Stimulated activated CD8-positive, alpha-beta memory T cell treated with anti-CD3 and anti-CD28 coated beads, Interleukin-12 subunit alpha, Interleukin-12 subunit beta, amount 100 ng/mL, for 1 hour (primary cell): ENCODE data around the gene MED20.

Source experiments
- DNase-seq: peaks from one replicate; pipeline ENCODE4 v3.0.0-alpha.2; 2020; ENCODE audit warnings: low read depth

MED20 gene

GRCh38 chr6:41901882-41902519 lies 18.9 kb downstream of the MED20 start:
- peak; percentile 21 for DNase-seq

DNA sequence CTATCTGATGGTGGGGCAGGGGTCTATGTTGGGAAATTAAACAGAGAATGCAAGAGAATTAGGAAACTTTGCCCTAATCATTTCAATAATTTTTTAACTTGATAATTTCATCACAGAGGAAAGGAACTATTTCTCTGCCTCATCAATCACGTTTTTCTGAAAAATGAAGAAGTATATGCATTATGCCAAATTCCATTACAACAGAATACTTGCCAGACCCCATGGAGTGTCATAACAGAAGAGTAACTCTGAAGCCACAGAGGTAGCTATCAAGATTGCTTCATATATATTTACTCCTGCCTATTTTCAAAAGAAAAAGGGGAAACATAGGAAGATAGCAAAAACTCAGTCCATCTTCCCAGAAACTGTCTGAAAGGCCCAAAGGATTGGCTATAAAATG lies 20.1 kb downstream of the MED20 start:
- DNase-seq = no peak

GRCh38 chr6:41896281-41896680 lies 24.7 kb downstream of the MED20 start:
- DNase-seq = no peak

DNA sequence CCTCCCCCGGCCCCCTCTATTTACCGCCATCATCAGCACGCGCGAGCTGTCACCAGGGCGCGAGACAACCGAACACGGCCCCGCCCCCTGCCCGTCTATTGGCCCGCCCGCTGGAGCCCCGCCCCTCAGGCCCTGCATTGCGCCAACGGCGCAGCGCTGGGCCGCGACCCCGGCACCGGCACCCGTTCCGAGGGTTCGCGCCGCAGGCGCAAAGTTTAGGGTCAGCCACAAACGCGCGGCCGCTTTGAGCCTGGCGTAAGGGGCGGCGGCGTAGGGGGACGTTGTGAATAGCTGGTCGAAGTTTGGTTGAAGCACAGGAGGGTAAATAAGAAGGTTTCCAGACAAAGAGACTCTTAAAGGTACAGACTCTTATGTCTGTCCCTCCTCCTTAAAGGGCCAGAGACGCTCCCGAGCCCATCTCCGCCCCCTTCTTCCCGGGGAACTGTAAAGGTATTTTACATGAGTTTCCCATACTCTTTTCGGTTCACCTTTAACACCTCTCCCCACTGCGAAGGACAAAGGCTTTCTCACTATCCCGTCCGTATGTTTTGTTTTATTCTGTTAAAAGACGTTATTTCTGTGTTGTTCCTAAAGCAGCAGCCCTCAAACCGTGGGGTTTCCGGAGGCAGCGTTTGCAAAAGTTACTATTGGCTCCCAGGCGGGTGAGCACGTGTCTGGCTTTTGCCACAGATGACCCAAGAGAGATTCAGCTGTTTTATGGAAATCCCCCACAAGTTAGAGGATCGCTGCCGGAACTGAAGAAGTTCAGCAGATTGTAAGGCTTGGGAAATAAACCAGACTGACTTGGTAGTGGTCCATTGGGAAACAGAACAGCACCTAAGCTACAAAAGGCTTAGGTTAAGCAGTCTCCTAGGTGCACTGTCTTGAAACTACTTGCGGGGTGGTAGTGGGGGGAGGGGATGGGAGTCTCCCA lies 25.4 kb downstream of the MED20 start, which contains the start of gene USP49:
Gene USP49, minus strand, starts transcription at position 76 of the 934 bp plus-strand sequence. CDS start 88,392 bp downstream, outside the sequence.
- DNase-seq = peak; percentile 83

GRCh38 chr6:41894366-41895299 lies 26.3 kb downstream of the MED20 start:
- no peak for DNase-seq

DNA sequence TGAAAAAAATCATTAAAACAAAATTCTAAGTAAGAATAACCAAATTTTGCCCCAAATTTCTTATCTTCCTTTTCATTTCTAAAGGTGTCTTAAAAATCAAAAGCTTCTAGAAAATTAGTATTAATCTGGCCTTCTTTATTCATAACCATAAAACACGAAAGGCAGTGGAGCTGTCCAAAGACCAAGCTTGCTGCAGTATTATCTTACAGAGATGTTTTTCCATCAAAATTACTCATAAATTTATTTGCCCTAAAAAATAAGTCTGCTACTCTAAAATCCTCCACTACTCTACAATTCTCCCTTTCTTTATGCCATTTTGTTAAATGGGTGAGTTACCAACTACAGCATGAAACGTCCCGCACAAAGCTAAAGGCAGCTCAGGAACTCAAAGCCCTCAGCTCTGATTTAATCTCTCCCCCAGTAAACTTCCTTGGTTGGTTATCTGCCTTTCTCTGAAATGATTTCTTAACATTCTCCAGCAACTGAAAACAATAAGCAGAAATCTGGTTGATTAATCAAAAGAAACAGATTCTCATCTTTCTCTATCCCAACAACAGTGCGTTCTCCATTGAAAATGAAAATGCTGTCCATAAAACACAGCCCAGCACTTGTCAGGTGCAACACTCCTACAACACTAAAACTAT lies 27.9 kb downstream of the MED20 start:
- no peak for DNase-seq

DNA sequence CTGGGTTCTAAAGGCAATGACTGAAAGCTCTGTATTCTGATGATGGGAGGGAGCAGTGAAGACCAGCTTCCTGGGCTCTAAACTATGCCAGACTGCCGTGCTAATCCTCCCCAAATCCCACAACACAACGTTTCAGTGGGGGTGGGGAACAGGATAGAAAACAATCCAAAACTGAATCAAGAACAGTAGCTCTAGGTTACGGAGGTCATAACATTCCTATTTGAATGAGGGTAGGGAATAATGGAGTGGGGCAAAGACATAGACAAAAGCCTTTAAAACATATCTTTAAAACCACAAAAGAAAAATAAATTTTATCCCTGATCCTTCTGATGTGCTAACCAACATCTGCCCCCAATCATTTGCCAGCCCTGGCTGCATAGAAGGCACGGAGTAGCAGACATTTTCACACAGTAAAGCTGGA lies 33.6 kb downstream of the MED20 start:
- DNase-seq = no peak

GRCh38 chr6:41885930-41886329 lies 35.0 kb downstream of the MED20 start:
- no peak for DNase-seq

DNA sequence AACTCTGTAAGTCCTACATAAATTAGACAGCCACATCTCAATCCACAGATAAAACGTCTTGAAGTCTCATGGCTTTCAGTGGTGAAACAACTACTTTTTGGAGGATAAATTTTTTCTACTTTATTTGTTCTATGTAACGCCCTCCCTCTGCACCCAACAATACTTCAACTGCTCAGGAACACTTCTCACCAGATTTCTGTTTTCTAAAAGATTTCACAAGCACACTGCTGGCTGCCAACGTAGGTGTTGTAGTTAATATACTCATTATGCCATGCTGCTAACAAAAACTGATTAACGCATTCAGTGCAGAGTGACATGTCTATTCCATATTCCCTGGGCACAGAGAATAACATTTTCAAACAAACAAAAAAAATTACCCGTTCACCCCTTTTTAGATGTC lies 36.0 kb downstream of the MED20 start:
- no peak for DNase-seq

DNA sequence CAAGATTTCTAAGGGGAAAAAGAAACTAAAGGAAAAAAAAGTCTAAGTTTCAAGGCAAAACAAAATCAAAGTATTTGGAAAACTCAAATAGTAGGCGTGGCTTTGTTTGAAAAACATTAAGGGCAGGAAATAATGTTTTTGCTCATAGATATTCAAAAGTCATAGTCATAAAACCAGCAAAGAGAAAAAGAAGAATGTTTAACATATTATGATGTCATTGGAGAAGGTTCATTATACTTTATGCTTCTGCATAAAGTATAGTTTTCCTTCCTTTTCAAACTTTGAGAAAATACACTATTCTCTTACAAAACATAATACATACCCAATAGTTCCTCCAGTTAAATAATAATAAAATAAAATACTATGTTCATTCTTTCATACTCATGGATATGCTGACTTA lies 39.4 kb downstream of the MED20 start:
- DNase-seq = no peak

DNA sequence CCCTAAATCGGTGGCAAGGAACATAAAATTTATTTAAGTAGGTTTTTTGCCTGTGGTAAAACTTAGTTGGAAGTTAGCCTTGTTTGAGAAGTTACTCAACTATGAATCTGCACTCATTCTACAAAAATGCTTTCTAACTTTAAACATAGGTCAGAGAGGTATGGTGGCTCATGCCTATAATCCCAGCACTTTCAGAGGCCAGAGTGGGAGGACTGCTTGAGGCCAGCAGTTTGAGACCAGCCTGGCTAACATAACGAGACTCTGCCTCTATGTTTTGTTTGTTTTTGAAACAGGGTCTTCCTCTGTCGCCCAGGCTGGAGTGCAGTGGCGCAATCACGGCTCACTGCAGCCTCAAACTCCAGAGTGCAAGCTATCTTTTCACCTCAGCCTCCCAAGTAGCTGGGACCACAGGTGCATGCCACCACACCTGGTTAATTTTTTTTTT lies 42.0 kb downstream of the MED20 start:
- DNase-seq = no peak

DNA sequence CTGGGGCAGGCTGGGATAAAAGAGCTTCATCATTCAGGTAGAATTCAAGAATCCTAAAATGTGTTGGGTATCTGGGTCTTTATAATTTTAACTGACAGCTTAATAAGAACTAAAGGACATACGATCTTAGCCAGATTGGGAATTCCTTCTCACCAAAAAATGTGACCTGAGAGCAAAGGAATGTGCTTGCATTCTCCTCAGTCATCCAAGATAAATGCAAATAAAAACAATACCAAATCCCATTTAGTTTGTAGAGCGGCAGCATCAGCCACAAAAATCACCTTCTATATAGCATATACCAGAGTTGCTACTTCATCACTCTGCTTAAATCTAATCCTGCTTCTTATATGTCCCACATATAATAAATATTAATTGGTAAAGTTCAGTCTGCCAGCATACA lies 42.7 kb downstream of the MED20 start:
- no peak for DNase-seq

GRCh38 chr6:41877051-41877680 lies 43.8 kb downstream of the MED20 start:
- no peak for DNase-seq

DNA sequence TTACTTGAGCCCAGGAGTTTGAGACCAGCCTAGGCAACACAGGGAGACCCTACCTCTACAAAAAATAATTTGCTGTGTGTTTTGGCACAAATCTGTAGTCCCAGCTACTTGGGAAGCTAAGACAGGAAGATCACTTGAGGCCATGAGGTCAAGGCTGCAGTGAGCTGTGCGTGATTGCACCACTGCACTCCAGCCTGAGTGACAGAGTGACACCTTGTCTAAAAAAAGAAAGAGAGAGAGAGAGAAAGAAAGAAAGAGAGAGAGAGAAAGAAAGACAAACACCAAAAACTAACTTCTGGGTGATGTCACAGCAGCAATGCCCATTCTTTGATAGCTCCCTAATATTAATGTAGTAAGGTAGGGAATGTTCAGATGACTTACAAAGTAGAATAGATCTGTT lies 46.2 kb downstream of the MED20 start:
- no peak for DNase-seq

DNA sequence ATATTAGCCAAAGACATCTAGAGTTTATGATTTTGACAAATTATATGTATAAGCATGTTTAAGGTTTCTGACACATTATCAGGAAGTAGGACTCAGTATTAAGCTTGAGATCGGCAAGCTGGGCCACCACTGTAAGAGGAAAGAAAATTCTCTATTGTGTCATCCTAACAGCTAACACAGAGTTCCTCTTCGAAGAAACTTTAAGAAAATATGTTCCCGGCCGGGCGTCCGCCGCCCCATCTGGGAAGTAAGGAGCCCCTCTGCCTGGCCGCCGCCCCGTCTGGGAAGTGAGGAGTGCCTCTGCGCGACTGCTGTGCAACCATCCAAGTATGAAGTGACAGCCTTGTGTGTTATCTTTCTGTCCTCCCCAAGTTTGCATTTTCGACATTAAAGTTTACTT lies 48.8 kb downstream of the MED20 start:
- DNase-seq = no peak

DNA sequence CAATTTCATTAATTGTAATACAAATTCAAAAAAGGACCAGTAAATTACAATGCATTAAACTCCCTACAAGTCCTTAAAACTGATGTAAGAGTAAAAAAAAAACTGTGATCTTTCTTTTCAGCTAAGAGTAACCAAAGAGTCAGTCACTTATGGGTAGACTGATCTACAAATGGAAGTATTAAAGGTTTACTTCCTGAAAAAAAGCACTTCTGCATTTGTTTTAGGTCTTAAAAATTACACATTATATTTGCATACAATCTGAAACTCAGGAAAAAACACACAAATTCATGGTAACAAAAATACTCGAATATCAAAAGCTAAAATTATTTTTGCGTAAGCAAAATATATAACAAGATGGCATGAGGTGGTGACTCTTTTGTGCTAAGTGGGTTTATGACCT lies 49.2 kb downstream of the MED20 start:
- DNase-seq = no peak

- DNase-seq = no peak
Observed at GRCh38 chr6:41859356-41859755, 61.6 kb downstream of the MED20 start.

GRCh38 chr6:41858703-41859102 lies 62.2 kb downstream of the MED20 start:
- no peak for DNase-seq
